ENCODE results near the gene PECR.

The PECR gene

GRCh38 chr2:216114714-216115531 lies 33.3 kb upstream of the PECR start:
- Histone ChIP-seq H3K9ac (ENCODE audit: low read length) (peak overlapping the region; percentile 45; the same call in 1 of the 2 replicates), H3K27ac (ENCODE audit: low read length) (peak overlapping the region; percentile 97), H4K20me1 (ENCODE audit: insufficient read depth, low read length) (0 out of 2 replicates have a peak, but pooled peaks cover 7% of the 10 kb centered on the region), H3K9me2 (replicated peaks; ENCODE audit: insufficient read depth, low read length) (no peaks in the 10 kb centered on the region), H3K4me2 (ENCODE audit: low read depth, low read length) (peak overlapping the region; percentile 88), H3K4me3 (ENCODE audit: low read length) (peak overlapping the region; percentile 53), H3K36me3 (replicated peaks; ENCODE audit: insufficient read depth, low read length) (peaks cover 30% of the 10 kb centered on the region), H2AFZ (ENCODE audit: low read length) (no peak overlapping the region), H3K4me1 (ENCODE audit: low read length) (peaks cover 43% of the 10 kb centered on the region), H3K79me2 (ENCODE audit: low read length) (peaks cover 88% of the 10 kb centered on the region), H3K9me3 (replicated peaks; ENCODE audit: insufficient read depth, low read length) (no peaks in the 10 kb centered on the region), H3F3A (ENCODE audit: insufficient read depth, low read length) (peaks cover 46% of the 10 kb centered on the region), H3K27me3 (replicated peaks; ENCODE audit: insufficient read depth, low read length) (no peaks in the 10 kb centered on the region)
- peak; percentile 97 for DNase-seq
- TF ChIP-seq EZH2 (optimal IDR thresholded peaks at IDR 0.05; ENCODE audit: low read depth, low read length): no peak
- TF ChIP-seq CTCF (IDR thresholded peaks at IDR 0.05; ENCODE audit: low read length): peak; percentile 83

GRCh38 chr2:216114382-216114713 lies 32.7 kb upstream of the PECR start:
- peaks cover 49% of the 10 kb centered on the region for H3F3A ChIP-seq (ENCODE audit: insufficient read depth, low read length)

GRCh38 chr2:216113572-216113971 lies 32.0 kb upstream of the PECR start:
- Histone ChIP-seq H3K79me2 (ENCODE audit: low read length) (peaks cover 83% of the 10 kb centered on the region), H3K4me2 (ENCODE audit: low read depth, low read length) (peak overlapping the region; percentile 88), H3K27ac (ENCODE audit: low read length) (peak overlapping the region; percentile 97), H3K4me1 (ENCODE audit: low read length) (peaks cover 44% of the 10 kb centered on the region), H3K9me2 (replicated peaks; ENCODE audit: insufficient read depth, low read length) (no peaks in the 10 kb centered on the region), H3K9ac (ENCODE audit: low read length) (peak overlapping the region; percentile 45; the same call in 1 of the 2 replicates), H3K36me3 (replicated peaks; ENCODE audit: insufficient read depth, low read length) (peaks cover 23% of the 10 kb centered on the region), H2AFZ (ENCODE audit: low read length) (no peak overlapping the region), H4K20me1 (ENCODE audit: insufficient read depth, low read length) (0 out of 2 replicates have a peak, but pooled peaks cover 7% of the 10 kb centered on the region), H3K27me3 (replicated peaks; ENCODE audit: insufficient read depth, low read length) (no peaks in the 10 kb centered on the region), H3K4me3 (ENCODE audit: low read length) (peak overlapping the region; percentile 45; the same call in 1 of the 2 replicates), H3K9me3 (replicated peaks; ENCODE audit: insufficient read depth, low read length) (no peaks in the 10 kb centered on the region), H3F3A (ENCODE audit: insufficient read depth, low read length) (peaks cover 49% of the 10 kb centered on the region)
- peak; percentile 98 for DNase-seq
- TF ChIP-seq CTCF (IDR thresholded peaks at IDR 0.05; ENCODE audit: low read length) (no peak), EZH2phosphoT487 (IDR thresholded peaks at IDR 0.05; ENCODE audit: low read length) (no peak), EZH2 (optimal IDR thresholded peaks at IDR 0.05; ENCODE audit: low read depth, low read length) (no peak)

More at GRCh38 chr2:216114382-216114713, 32.7 kb upstream of the PECR start:
- Histone ChIP-seq H2AFZ (ENCODE audit: low read length) (no peak overlapping the region), H3K4me2 (ENCODE audit: low read depth, low read length) (peak overlapping the region; percentile 88), H3K27me3 (replicated peaks; ENCODE audit: insufficient read depth, low read length) (no peaks in the 10 kb centered on the region), H3K36me3 (replicated peaks; ENCODE audit: insufficient read depth, low read length) (peaks cover 28% of the 10 kb centered on the region), H4K20me1 (ENCODE audit: insufficient read depth, low read length) (0 out of 2 replicates have a peak, but pooled peaks cover 7% of the 10 kb centered on the region), H3K9me3 (replicated peaks; ENCODE audit: insufficient read depth, low read length) (no peaks in the 10 kb centered on the region), H3K27ac (ENCODE audit: low read length) (peak overlapping the region; percentile 97), H3K79me2 (ENCODE audit: low read length) (peaks cover 88% of the 10 kb centered on the region), H3K4me3 (ENCODE audit: low read length) (peak overlapping the region; percentile 45), H3K9ac (ENCODE audit: low read length) (peak overlapping the region; percentile 45), H3K4me1 (ENCODE audit: low read length) (peaks cover 43% of the 10 kb centered on the region), H3K9me2 (replicated peaks; ENCODE audit: insufficient read depth, low read length) (no peaks in the 10 kb centered on the region)
- no peak for DNase-seq
- no peak for TF ChIP-seq EZH2 (optimal IDR thresholded peaks at IDR 0.05; ENCODE audit: low read depth, low read length)
- no peak for TF ChIP-seq CTCF (IDR thresholded peaks at IDR 0.05; ENCODE audit: low read length)
- TF ChIP-seq EZH2phosphoT487 (IDR thresholded peaks at IDR 0.05; ENCODE audit: low read length): no peak

Data from MM.1S (cell line).